SK-N-MC (cell line): ENCODE measurements around the gene GAST.
"Not testable (repeated sequence)": the region's sequence is repeated elsewhere in the genome, so short reads cannot be mapped to it uniquely, and the experiment has no call there.

ENCODE experiments used
- DNase-seq: peaks from one replicate; pipeline ENCODE4 v3.0.0-alpha.2; 2011; ENCODE audit warnings: low read depth, low spot score
- H3K27ac ChIP-seq: fragments of 200-600 bp; sonication (generic); 2 replicates; pipeline ENCODE4 v1.5.1; 2016; ENCODE audit warnings: mixed run types
- H3K36me3 ChIP-seq: fragments of 200-600 bp; sonication (generic); 2 replicates; pipeline ENCODE4 v1.6.1; 2017; ENCODE audit warnings: antibody characterized with exemption, low read length, mixed read lengths; ENCODE audit not compliant: insufficient read depth
- H3K4me3 ChIP-seq: fragments of 200-600 bp; sonication (generic); 2 replicates; pipeline ENCODE4 v1.5.1; 2016
- H3K9ac ChIP-seq: fragments of 200-600 bp; sonication (generic); 2 replicates; pipeline ENCODE4 v1.8.0; 2017; ENCODE audit warnings: mixed run types, mixed read lengths; ENCODE audit not compliant: insufficient read length
- H3K9me3 ChIP-seq: fragments of 200-600 bp; sonication (generic); 2 replicates; pipeline ENCODE4 v1.6.1; 2017; ENCODE audit warnings: low read depth, mild to moderate bottlenecking, antibody characterized with exemption, low read length, moderate library complexity, mixed read lengths
- EZH2 ChIP-seq: fragments of 200-600 bp; sonication (generic); IDR thresholded peaks from one replicate; pipeline ENCODE4 v1.6.1; 2017; ENCODE audit warnings: antibody characterized with exemption
- FOXP2 ChIP-seq: optimal IDR thresholded peaks from 2 replicates; pipeline ENCODE3; 2011; ENCODE audit warnings: mild to moderate bottlenecking, moderate library complexity; ENCODE audit not compliant: insufficient read depth; ENCODE audit errors: extremely low read length, control extremely low read depth
- POLR2AphosphoS5 ChIP-seq: IDR thresholded peaks from 2 replicates; pipeline ENCODE4 v1.6.1; 2012; ENCODE audit warnings: mild to moderate bottlenecking, low read depth, low read length, borderline replicate concordance

GAST gene

GRCh38 chr17:41667280-41668041 lies 44.7 kb upstream of the GAST start:
- H3K27ac ChIP-seq, result 0 out of 2 replicates have a peak overlapping the region, but pooled peaks have one; percentile 21
- TF ChIP-seq EZH2 (no peak), POLR2AphosphoS5 (no peak)
- H3K36me3 ChIP-seq, result no peaks in the 10 kb centered on the region
- DNase-seq, result no peak
- no peaks in the 10 kb centered on the region for H3K9me3 ChIP-seq
- peak overlapping the region; percentile 13 for H3K9ac ChIP-seq
- H3K4me3 ChIP-seq, result peak overlapping the region; percentile 75

GRCh38 chr17:41672153-41672552 lies 40.0 kb upstream of the GAST start:
- Histone ChIP-seq H3K36me3 (no peaks in the 10 kb centered on the region), H3K9ac (no peak overlapping the region), H3K27ac (no peak overlapping the region), H3K4me3 (no peak overlapping the region), H3K9me3 (no peaks in the 10 kb centered on the region)
- DNase-seq, result no peak
- no peak for TF ChIP-seq POLR2AphosphoS5
- no peak for TF ChIP-seq FOXP2
- TF ChIP-seq EZH2, result no peak

- DNase-seq, H3K9ac ChIP-seq, H3K36me3 ChIP-seq, H3K9me3 ChIP-seq: not testable (repeated sequence)
- Histone ChIP-seq H3K27ac (peak overlapping the region; percentile 76), H3K4me3 (peak overlapping the region; percentile 1; the same call in 1 of the 2 replicates)
These were observed 36.7 kb upstream of the GAST start for GRCh38 chr17:41675157-41676057.

- H3K9me3 ChIP-seq, result no peaks in the 10 kb centered on the region
- H3K4me3 ChIP-seq, result peak overlapping the region; percentile 1; the same call in 1 of the 2 replicates
- H3K27ac ChIP-seq, result peak overlapping the region; percentile 76
- no peak overlapping the region for H3K9ac ChIP-seq
- TF ChIP-seq EZH2 (no peak), POLR2AphosphoS5 (no peak), FOXP2 (no peak)
- DNase-seq, result no peak
- H3K36me3 ChIP-seq, result no peaks in the 10 kb centered on the region
These were observed 36.1 kb upstream of the GAST start for GRCh38 chr17:41676058-41676419.

- Histone ChIP-seq H3K36me3 (no peaks in the 10 kb centered on the region), H3K27ac (peak overlapping the region; percentile 74), H3K4me3 (peak overlapping the region; percentile 73), H3K9ac (peak overlapping the region; percentile 65), H3K9me3 (no peaks in the 10 kb centered on the region)
- TF ChIP-seq FOXP2 (no peak), EZH2 (no peak), POLR2AphosphoS5 (no peak; the same call in 1 of the 2 replicates)
- no peak for DNase-seq
These were observed 33.7 kb upstream of the GAST start for GRCh38 chr17:41678411-41678906.

- Histone ChIP-seq H3K36me3 (no peaks in the 10 kb centered on the region), H3K27ac (peak overlapping the region; percentile 74), H3K9me3 (no peaks in the 10 kb centered on the region), H3K9ac (peak overlapping the region; percentile 65), H3K4me3 (peak overlapping the region; percentile 73)
- no peak for DNase-seq
- TF ChIP-seq POLR2AphosphoS5 (no peak; the same call in 1 of the 2 replicates), FOXP2 (no peak), EZH2 (no peak)
These were observed 33.0 kb upstream of the GAST start for GRCh38 chr17:41678907-41679739.

GRCh38 chr17:41679740-41680425 lies 32.2 kb upstream of the GAST start:
- TF ChIP-seq EZH2 (no peak), FOXP2 (no peak), POLR2AphosphoS5 (no peak)
- no peaks in the 10 kb centered on the region for H3K9me3 ChIP-seq
- no peaks in the 10 kb centered on the region for H3K36me3 ChIP-seq
- no peak overlapping the region for H3K4me3 ChIP-seq
- H3K27ac ChIP-seq, result no peak overlapping the region
- DNase-seq, result no peak
- H3K9ac ChIP-seq, result no peak overlapping the region
